GM19452 (cell line): Measurements from ENCODE around the gene PMPCB.
A peak's percentile ranks its signal among the peaks of the same experiment; 100 is the strongest.

Source experiments
- ATAC-seq: cut with Tn5 transposase; IDR thresholded peaks from one replicate; pipeline ENCODE4 v1.9.1; 2021; ENCODE audit not compliant: unreplicated experiment

Gene PMPCB

GRCh38 chr7:103317009-103317408 is 19.8 kb downstream of the PMPCB start:
- no peak for ATAC-seq

GRCh38 chr7:103325744-103326143 is 28.5 kb downstream of the PMPCB start:
- no peak for ATAC-seq

- no peak for ATAC-seq
Observed at GRCh38 chr7:103336761-103337160, 39.5 kb downstream of the PMPCB start.

GRCh38 chr7:103338864-103339263 is 41.6 kb downstream of the PMPCB start:
- ATAC-seq, result no peak

GRCh38 chr7:103341466-103341865 is 44.2 kb downstream of the PMPCB start:
- no peak for ATAC-seq

GRCh38 chr7:103343332-103343731 is 46.1 kb downstream of the PMPCB start:
- ATAC-seq, result no peak

- no peak for ATAC-seq
Observed at GRCh38 chr7:103343758-103344452, 46.7 kb downstream of the PMPCB start.

GRCh38 chr7:103344453-103345149 is 47.4 kb downstream of the PMPCB start, which contains the start of gene DNAJC2:
DNAJC2 (minus strand) TSS chr7:103344767; CDS start chr7:103344622, 145 bp downstream.
- ATAC-seq, result peak; percentile 72

GRCh38 chr7:103346396-103346795 is 49.2 kb downstream of the PMPCB start:
- ATAC-seq, result no peak

- peak; percentile 75 for ATAC-seq
Observed at GRCh38 chr7:103347507-103348267, 50.5 kb downstream of the PMPCB start, which contains the start of gene PSMC2. PSMC2 (plus strand) TSS chr7:103347643; CDS start chr7:103347712, 69 bp downstream.

GRCh38 chr7:103348452-103348851 is 51.2 kb downstream of the PMPCB start:
- no peak for ATAC-seq

- ATAC-seq, result no peak
Observed at GRCh38 chr7:103348959-103349358, 51.7 kb downstream of the PMPCB start.

GRCh38 chr7:103349805-103350204 is 52.6 kb downstream of the PMPCB start:
- no peak for ATAC-seq
